WTC11 (cell line): ENCODE measurements around the gene PHTF1. TPM values are rescaled to one million over a fixed set of nuclear protein-coding genes. Genes with fewer than 3 reads are reported as not detected.
"Not testable (repeated sequence)": the region's sequence is repeated elsewhere in the genome, so short reads cannot be mapped to it uniquely, and the experiment has no call there.

Source experiments
- ATAC-seq: fragments of 200-7000 bp; cut with Tn5 transposase; 2 replicates; pipeline ENCODE4 v1.10.0; 2021; ENCODE audit warnings: mild to moderate bottlenecking, moderate library complexity
- CTCF ChIA-PET: fragments of 300-600 bp; sonication (Branson Sonifier 250); formaldehyde crosslinking; loops from one replicate; lab custom pipeline; 2021; ENCODE audit warnings: antibody characterized with exemption; lab: Charles Lee
- POLR2A ChIA-PET: fragments of 350-600 bp; sonication (Branson Sonifier 250); formaldehyde crosslinking; loops from one replicate; lab custom pipeline; 2021; ENCODE audit warnings: antibody characterized with exemption; lab: Charles Lee
- DNase-seq: peaks from one replicate; pipeline ENCODE4 v3.0.0; 2021; ENCODE audit warnings: low spot score
- H3K27ac Mint-ChIP-seq: 2 replicates; pipeline ENCODE4 v1.8.0; 2021; ENCODE audit warnings: mixed read lengths
- H3K27me3 Mint-ChIP-seq: 2 replicates; pipeline ENCODE4 v1.8.0; 2021; ENCODE audit warnings: low read depth, mild to moderate bottlenecking, moderate library complexity, mixed read lengths
- H3K36me3 Mint-ChIP-seq: 2 replicates; pipeline ENCODE4 v1.8.0; 2021; ENCODE audit warnings: mixed read lengths
- H3K4me1 Mint-ChIP-seq: 2 replicates; pipeline ENCODE4 v1.8.0; 2022; ENCODE audit warnings: mixed read lengths
- H3K4me3 Mint-ChIP-seq: 2 replicates; pipeline ENCODE4 v1.8.0; 2021; ENCODE audit warnings: mild to moderate bottlenecking, moderate library complexity, mixed read lengths
- H3K9me3 Mint-ChIP-seq: 2 replicates; pipeline ENCODE4 v1.8.0; 2021; ENCODE audit warnings: mixed read lengths
- ATF3 ChIP-seq: sonication (generic); formaldehyde crosslinking; conservative IDR thresholded peaks from 2 replicates; pipeline ENCODE4 v1.8.1; 2022; ENCODE audit warnings: mild to moderate bottlenecking, missing genetic modification reagents
- CREB1 ChIP-seq: sonication (generic); formaldehyde crosslinking; IDR thresholded peaks from 2 replicates; pipeline ENCODE4 v1.8.0; 2023; ENCODE audit warnings: mild to moderate bottlenecking, missing genetic modification reagents
- CREM ChIP-seq: sonication (generic); formaldehyde crosslinking; IDR thresholded peaks from 2 replicates; pipeline ENCODE4 v1.8.1; 2022; ENCODE audit warnings: mild to moderate bottlenecking, missing genetic modification reagents, moderate library complexity
- ERG ChIP-seq: fragments of 250-450 bp; sonication (Bioruptor Pico); IDR thresholded peaks from 2 replicates; pipeline ENCODE4 v1.8.0; 2021; ENCODE audit warnings: mild to moderate bottlenecking
- GABPB1 ChIP-seq: sonication (generic); formaldehyde crosslinking; IDR thresholded peaks from 2 replicates; pipeline ENCODE4 v1.8.1; 2023; ENCODE audit warnings: mild to moderate bottlenecking, missing genetic modification reagents
- GRHL2 ChIP-seq: fragments of 250-450 bp; sonication (Bioruptor Pico); IDR thresholded peaks from 2 replicates; pipeline ENCODE4 v1.8.0; 2022; ENCODE audit warnings: mild to moderate bottlenecking, moderate library complexity; ENCODE audit not compliant: insufficient replicate concordance, severe bottlenecking
- MAX ChIP-seq: sonication (generic); formaldehyde crosslinking; IDR thresholded peaks from 2 replicates; pipeline ENCODE4 v1.8.0; 2022; ENCODE audit warnings: mild to moderate bottlenecking, missing genetic modification reagents
- MLX ChIP-seq: sonication (generic); formaldehyde crosslinking; IDR thresholded peaks from 2 replicates; pipeline ENCODE4 v1.8.1; 2023; ENCODE audit warnings: mild to moderate bottlenecking, missing genetic modification reagents, moderate library complexity
- NFYB ChIP-seq: sonication (generic); formaldehyde crosslinking; conservative IDR thresholded peaks from 2 replicates; pipeline ENCODE4 v1.8.0; 2022; ENCODE audit warnings: low read depth, missing genetic modification reagents
- TEAD4 ChIP-seq: sonication (generic); formaldehyde crosslinking; IDR thresholded peaks from 2 replicates; pipeline ENCODE4 v1.8.0; 2022; ENCODE audit warnings: mild to moderate bottlenecking, missing genetic modification reagents
- ZNF232 ChIP-seq: sonication (generic); formaldehyde crosslinking; IDR thresholded peaks from 2 replicates; pipeline ENCODE4 v1.8.0; 2022; ENCODE audit warnings: mild to moderate bottlenecking, missing genetic modification reagents
- ZSCAN18 ChIP-seq: fragments of 250-450 bp; sonication (Bioruptor Pico); IDR thresholded peaks from 2 replicates; pipeline ENCODE4 v2.1.2; 2022; ENCODE audit warnings: mild to moderate bottlenecking, moderate library complexity
- total RNA-seq: library from RNA; stranded (reverse); gene quantifications from 3 replicates; pipeline ENCODE4 v1.2.3, GENCODE V29; 2021
- TF ChIP-seq, protein P1 (sequence below): fragments of 250-450 bp; sonication (Bioruptor Pico); IDR thresholded peaks from 2 replicates; pipeline ENCODE4 v1.9.0; 2021; ENCODE audit warnings: mild to moderate bottlenecking, borderline replicate concordance
- TF ChIP-seq, protein P2 (sequence below): sonication (generic); formaldehyde crosslinking; IDR thresholded peaks from 2 replicates; pipeline ENCODE4 v1.8.1; 2023; ENCODE audit warnings: mild to moderate bottlenecking, missing genetic modification reagents, borderline replicate concordance

Gene PHTF1
- total RNA-seq, 1 experiment from 2014 or later = 28.7 TPM

- TF ChIP-seq ZSCAN18 (CRISPR knock-in tag) (no peak), CREB1 (CRISPR knock-in tag) (no peak), MLX (CRISPR knock-in tag) (no peak)
These were observed 2.8 kb downstream of the PHTF1 start (continued) for GRCh38 chr1:113756461-113756860.

DNA sequence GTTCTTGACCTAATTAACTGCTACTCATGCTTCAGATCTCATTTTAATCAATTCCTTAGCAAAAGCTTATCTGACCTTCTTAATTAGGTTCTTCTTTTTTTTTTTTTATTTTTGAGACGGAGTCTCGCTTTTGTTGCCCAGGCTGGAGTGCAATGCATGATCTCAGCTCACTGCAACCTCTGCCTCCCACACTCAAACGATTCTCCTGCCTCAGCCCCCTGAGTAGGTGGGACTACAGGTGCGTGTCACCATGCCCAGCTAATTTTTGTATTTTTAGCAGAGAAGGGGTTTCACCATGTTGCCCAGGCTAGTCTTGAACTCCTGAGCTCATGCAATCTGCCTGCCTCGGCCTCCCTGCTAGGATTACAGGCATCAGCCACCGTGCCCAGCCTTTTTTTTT, 6.0 kb downstream of the PHTF1 start:
- Mint-ChIP-seq H3K36me3 (peaks cover 27% of the 10 kb centered on the region), H3K4me1 (peaks cover 17% of the 10 kb centered on the region)
- POLR2A ChIA-PET, H3K27me3 Mint-ChIP-seq, DNase-seq, ATAC-seq, CTCF ChIA-PET, H3K4me3 Mint-ChIP-seq, H3K9me3 Mint-ChIP-seq, H3K27ac Mint-ChIP-seq: not testable (repeated sequence)

GRCh38 chr1:113751516-113751915, 7.8 kb downstream of the PHTF1 start:
- no peak overlapping the region for H3K4me3 Mint-ChIP-seq
- TF ChIP-seq, protein P1, sequence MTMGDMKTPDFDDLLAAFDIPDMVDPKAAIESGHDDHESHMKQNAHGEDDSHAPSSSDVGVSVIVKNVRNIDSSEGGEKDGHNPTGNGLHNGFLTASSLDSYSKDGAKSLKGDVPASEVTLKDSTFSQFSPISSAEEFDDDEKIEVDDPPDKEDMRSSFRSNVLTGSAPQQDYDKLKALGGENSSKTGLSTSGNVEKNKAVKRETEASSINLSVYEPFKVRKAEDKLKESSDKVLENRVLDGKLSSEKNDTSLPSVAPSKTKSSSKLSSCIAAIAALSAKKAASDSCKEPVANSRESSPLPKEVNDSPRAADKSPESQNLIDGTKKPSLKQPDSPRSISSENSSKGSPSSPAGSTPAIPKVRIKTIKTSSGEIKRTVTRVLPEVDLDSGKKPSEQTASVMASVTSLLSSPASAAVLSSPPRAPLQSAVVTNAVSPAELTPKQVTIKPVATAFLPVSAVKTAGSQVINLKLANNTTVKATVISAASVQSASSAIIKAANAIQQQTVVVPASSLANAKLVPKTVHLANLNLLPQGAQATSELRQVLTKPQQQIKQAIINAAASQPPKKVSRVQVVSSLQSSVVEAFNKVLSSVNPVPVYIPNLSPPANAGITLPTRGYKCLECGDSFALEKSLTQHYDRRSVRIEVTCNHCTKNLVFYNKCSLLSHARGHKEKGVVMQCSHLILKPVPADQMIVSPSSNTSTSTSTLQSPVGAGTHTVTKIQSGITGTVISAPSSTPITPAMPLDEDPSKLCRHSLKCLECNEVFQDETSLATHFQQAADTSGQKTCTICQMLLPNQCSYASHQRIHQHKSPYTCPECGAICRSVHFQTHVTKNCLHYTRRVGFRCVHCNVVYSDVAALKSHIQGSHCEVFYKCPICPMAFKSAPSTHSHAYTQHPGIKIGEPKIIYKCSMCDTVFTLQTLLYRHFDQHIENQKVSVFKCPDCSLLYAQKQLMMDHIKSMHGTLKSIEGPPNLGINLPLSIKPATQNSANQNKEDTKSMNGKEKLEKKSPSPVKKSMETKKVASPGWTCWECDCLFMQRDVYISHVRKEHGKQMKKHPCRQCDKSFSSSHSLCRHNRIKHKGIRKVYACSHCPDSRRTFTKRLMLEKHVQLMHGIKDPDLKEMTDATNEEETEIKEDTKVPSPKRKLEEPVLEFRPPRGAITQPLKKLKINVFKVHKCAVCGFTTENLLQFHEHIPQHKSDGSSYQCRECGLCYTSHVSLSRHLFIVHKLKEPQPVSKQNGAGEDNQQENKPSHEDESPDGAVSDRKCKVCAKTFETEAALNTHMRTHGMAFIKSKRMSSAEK (CRISPR knock-in tag) = no peak
- TF ChIP-seq GRHL2 (no peak), ZNF232 (CRISPR knock-in tag) (no peak), MAX (CRISPR knock-in tag) (no peak), ATF3 (CRISPR knock-in tag) (no peak), ERG (no peak), CREM (CRISPR knock-in tag) (no peak), NFYB (no peak), GABPB1 (CRISPR knock-in tag) (no peak), TEAD4 (CRISPR knock-in tag) (no peak)
- TF ChIP-seq, protein P2, sequence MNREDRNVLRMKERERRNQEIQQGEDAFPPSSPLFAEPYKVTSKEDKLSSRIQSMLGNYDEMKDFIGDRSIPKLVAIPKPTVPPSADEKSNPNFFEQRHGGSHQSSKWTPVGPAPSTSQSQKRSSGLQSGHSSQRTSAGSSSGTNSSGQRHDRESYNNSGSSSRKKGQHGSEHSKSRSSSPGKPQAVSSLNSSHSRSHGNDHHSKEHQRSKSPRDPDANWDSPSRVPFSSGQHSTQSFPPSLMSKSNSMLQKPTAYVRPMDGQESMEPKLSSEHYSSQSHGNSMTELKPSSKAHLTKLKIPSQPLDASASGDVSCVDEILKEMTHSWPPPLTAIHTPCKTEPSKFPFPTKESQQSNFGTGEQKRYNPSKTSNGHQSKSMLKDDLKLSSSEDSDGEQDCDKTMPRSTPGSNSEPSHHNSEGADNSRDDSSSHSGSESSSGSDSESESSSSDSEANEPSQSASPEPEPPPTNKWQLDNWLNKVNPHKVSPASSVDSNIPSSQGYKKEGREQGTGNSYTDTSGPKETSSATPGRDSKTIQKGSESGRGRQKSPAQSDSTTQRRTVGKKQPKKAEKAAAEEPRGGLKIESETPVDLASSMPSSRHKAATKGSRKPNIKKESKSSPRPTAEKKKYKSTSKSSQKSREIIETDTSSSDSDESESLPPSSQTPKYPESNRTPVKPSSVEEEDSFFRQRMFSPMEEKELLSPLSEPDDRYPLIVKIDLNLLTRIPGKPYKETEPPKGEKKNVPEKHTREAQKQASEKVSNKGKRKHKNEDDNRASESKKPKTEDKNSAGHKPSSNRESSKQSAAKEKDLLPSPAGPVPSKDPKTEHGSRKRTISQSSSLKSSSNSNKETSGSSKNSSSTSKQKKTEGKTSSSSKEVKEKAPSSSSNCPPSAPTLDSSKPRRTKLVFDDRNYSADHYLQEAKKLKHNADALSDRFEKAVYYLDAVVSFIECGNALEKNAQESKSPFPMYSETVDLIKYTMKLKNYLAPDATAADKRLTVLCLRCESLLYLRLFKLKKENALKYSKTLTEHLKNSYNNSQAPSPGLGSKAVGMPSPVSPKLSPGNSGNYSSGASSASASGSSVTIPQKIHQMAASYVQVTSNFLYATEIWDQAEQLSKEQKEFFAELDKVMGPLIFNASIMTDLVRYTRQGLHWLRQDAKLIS = no peak
- H3K27ac Mint-ChIP-seq = no peak overlapping the region
- ATAC-seq (no peak), DNase-seq (no peak)
- H3K27me3 Mint-ChIP-seq = no peaks in the 10 kb centered on the region
- H3K36me3 Mint-ChIP-seq = peaks cover 29% of the 10 kb centered on the region
- peaks cover 7% of the 10 kb centered on the region for H3K9me3 Mint-ChIP-seq
- peaks cover 9% of the 10 kb centered on the region; the same call in 1 of the 2 replicates for H3K4me1 Mint-ChIP-seq
- ChIA-PET CTCF (no interaction called here), POLR2A (no interaction called here)
